Dedifferentiated amniotic fluid mesenchymal stem cell (primary cell): ENCODE measurements around the gene CNTFR.
"Not testable (repeated sequence)": the region's sequence is repeated elsewhere in the genome, so short reads cannot be mapped to it uniquely, and the experiment has no call there.

ENCODE experiments used
- DNase-seq: peaks from one replicate; pipeline ENCODE4 v3.0.0-alpha.2; 2016; ENCODE audit errors: extremely low spot score

Gene CNTFR

GRCh38 chr9:34589636-34590380 lies at the start of gene CNTFR:
Gene CNTFR (minus strand): TSS chr9:34589724. CDS start chr9:34568981, 20,743 bp downstream.
- no peak for DNase-seq

GRCh38 chr9:34639322-34639721 lies 49.8 kb upstream of the CNTFR start:
- not testable (repeated sequence) for DNase-seq

GRCh38 chr9:34638138-34638445 lies 48.6 kb upstream of the CNTFR start:
- DNase-seq = no peak

GRCh38 chr9:34637356-34638137 lies 48.0 kb upstream of the CNTFR start, which contains the start of gene SIGMAR1:
Gene SIGMAR1 (minus strand): TSS chr9:34637787. CDS start chr9:34637697, 90 bp downstream.
- DNase-seq = peak; percentile 88

GRCh38 chr9:34636791-34637355 lies 47.3 kb upstream of the CNTFR start:
- no peak for DNase-seq

GRCh38 chr9:34635556-34635955 lies 46.0 kb upstream of the CNTFR start:
- no peak for DNase-seq

- no peak for DNase-seq
Observed at GRCh38 chr9:34634551-34635248, 45.2 kb upstream of the CNTFR start.

- peak; percentile 61 for DNase-seq
Observed at GRCh38 chr9:34633851-34634550, 44.5 kb upstream of the CNTFR start.

- DNase-seq = no peak
Observed at GRCh38 chr9:34633166-34633565, 43.6 kb upstream of the CNTFR start.

- no peak for DNase-seq
Observed at GRCh38 chr9:34630402-34631154, 41.1 kb upstream of the CNTFR start.

GRCh38 chr9:34629491-34629808 lies 39.9 kb upstream of the CNTFR start:
- no peak for DNase-seq

GRCh38 chr9:34628656-34629490 lies 39.3 kb upstream of the CNTFR start, which contains the start of gene ARID3C:
Gene ARID3C (minus strand): TSS chr9:34629066. CDS start chr9:34628014, 1,052 bp downstream.
- DNase-seq = no peak

- DNase-seq = no peak
Observed at GRCh38 chr9:34627716-34628655, 38.5 kb upstream of the CNTFR start.

- no peak for DNase-seq
Observed at GRCh38 chr9:34625186-34625486, 35.6 kb upstream of the CNTFR start.

GRCh38 chr9:34624475-34625185 lies 35.1 kb upstream of the CNTFR start:
- DNase-seq = no peak

- DNase-seq = no peak
Observed at GRCh38 chr9:34623374-34624235, 34.1 kb upstream of the CNTFR start.
